Liver (tissue), 9 donors: ENCODE results near the gene FANCE. TPM values are rescaled to one million over a fixed set of nuclear protein-coding genes. Genes with fewer than 3 reads are reported as not detected.

Experiments
- DNase-seq: peaks from one replicate; pipeline ENCODE4 v3.0.0-alpha.2; 2017; ENCODE audit warnings: low spot score
- H3K27ac ChIP-seq, 2 donors: one replicate each; pipeline ENCODE4 v1.7.0; 2013; ENCODE audit warnings: inconsistent platforms in 2 of 2, low read length in 2 of 2, control low read depth in 1 of 2, low read depth in 1 of 2, mild to moderate bottlenecking in 1 of 2
- H3K27me3 ChIP-seq, 4 donors: one replicate each; pipeline versions ENCODE4 v1.6.1 to v1.7.0; 2013; ENCODE audit warnings: low read length in 3 of 4, inconsistent platforms in 1 of 4, mild to moderate bottlenecking in 1 of 4, moderate library complexity in 1 of 4; ENCODE audit not compliant: control insufficient read depth in 4 of 4, insufficient read depth in 4 of 4
- H3K36me3 ChIP-seq, 4 donors: one replicate each; pipeline versions ENCODE4 v1.6.1 to v1.7.0; 2013; ENCODE audit warnings: low read length in 3 of 4, mild to moderate bottlenecking in 3 of 4, low read depth in 1 of 4, moderate library complexity in 1 of 4; ENCODE audit not compliant: control insufficient read depth in 4 of 4, insufficient read depth in 3 of 4
- H3K4me1 ChIP-seq, 4 donors: one replicate each; pipeline versions ENCODE4 v1.6.1 to v1.7.0; 2013; ENCODE audit warnings: low read length in 3 of 4, mild to moderate bottlenecking in 3 of 4, moderate library complexity in 1 of 4; ENCODE audit not compliant: control insufficient read depth in 4 of 4, insufficient read depth in 4 of 4
- H3K4me3 ChIP-seq, 3 donors: one replicate each; pipeline versions ENCODE4 v1.6.1 to v1.7.0; 2013; ENCODE audit warnings: low read length in 3 of 3, control low read depth in 1 of 3, low read depth in 1 of 3, mild to moderate bottlenecking in 1 of 3
- H3K9ac ChIP-seq, 2 donors: one replicate each; pipeline ENCODE4 v1.7.0; 2013; ENCODE audit warnings: low read length in 2 of 2, mild to moderate bottlenecking in 2 of 2, moderate library complexity in 2 of 2, control low read depth in 1 of 2, low read depth in 1 of 2
- H3K9me3 ChIP-seq, 4 donors: one replicate each; pipeline versions ENCODE4 v1.6.1 to v1.7.0; 2013; ENCODE audit warnings: low read length in 3 of 4; ENCODE audit not compliant: control insufficient read depth in 4 of 4
- ATF3 ChIP-seq: IDR thresholded peaks from 2 replicates; pipeline ENCODE4 v1.6.1; 2016; ENCODE audit warnings: antibody characterized with exemption
- CTCF ChIP-seq: fragments of 150-350 bp; IDR thresholded peaks from 2 replicates; pipeline ENCODE4 v1.5.1; 2017; ENCODE audit warnings: improper control_type of control experiment, low read depth, low read length; ENCODE audit not compliant: missing input control
- EGR1 ChIP-seq, 2 donors: IDR thresholded peaks; 2 replicates each; pipeline ENCODE4 v1.6.1; 2016 to 2018; ENCODE audit warnings: antibody characterized with exemption in 2 of 2, low read depth in 2 of 2
- FOXA2 ChIP-seq: IDR thresholded peaks from 2 replicates; pipeline ENCODE4 v1.6.1; 2016; ENCODE audit warnings: antibody characterized with exemption
- GABPA ChIP-seq, 2 donors: IDR thresholded peaks in 1 of 2; conservative IDR thresholded peaks in 1 of 2; 2 replicates each; pipeline ENCODE4 v1.6.1; 2016; ENCODE audit warnings: antibody characterized with exemption in 2 of 2, mild to moderate bottlenecking in 1 of 2, moderate library complexity in 1 of 2
- HNF4A ChIP-seq, 2 donors: conservative IDR thresholded peaks; 2 replicates each; pipeline ENCODE4 v1.6.1; 2016; ENCODE audit warnings: antibody characterized with exemption in 2 of 2, mild to moderate bottlenecking in 2 of 2
- HNF4G ChIP-seq: IDR thresholded peaks from 2 replicates; pipeline ENCODE4 v1.6.1; 2016; ENCODE audit warnings: antibody characterized with exemption
- JUND ChIP-seq, 2 donors: IDR thresholded peaks; 2 replicates each; pipeline ENCODE4 v1.6.1; 2016; ENCODE audit warnings: antibody characterized with exemption in 2 of 2
- MAX ChIP-seq: IDR thresholded peaks from 2 replicates; pipeline ENCODE4 v1.6.1; 2016; ENCODE audit warnings: antibody characterized with exemption
- NR2F2 ChIP-seq: IDR thresholded peaks from 2 replicates; pipeline ENCODE4 v1.6.1; 2016; ENCODE audit warnings: antibody characterized with exemption
- RAD21 ChIP-seq, 2 donors: IDR thresholded peaks; 2 replicates each; pipeline ENCODE4 v1.6.1; 2016; ENCODE audit warnings: antibody characterized with exemption in 2 of 2, mild to moderate bottlenecking in 2 of 2
- REST ChIP-seq: IDR thresholded peaks from 2 replicates; pipeline ENCODE4 v1.6.1; 2016; ENCODE audit warnings: antibody characterized with exemption, mild to moderate bottlenecking
- RXRA ChIP-seq, 2 donors: IDR thresholded peaks; 2 replicates each; pipeline ENCODE4 v1.6.1; 2017 to 2018; ENCODE audit warnings: antibody characterized with exemption in 2 of 2, mild to moderate bottlenecking in 1 of 2
- SP1 ChIP-seq: IDR thresholded peaks from 2 replicates; pipeline ENCODE4 v1.6.1; 2018; ENCODE audit warnings: antibody characterized with exemption, mild to moderate bottlenecking
- TAF1 ChIP-seq: conservative IDR thresholded peaks from 2 replicates; pipeline ENCODE4 v1.6.1; 2016; ENCODE audit warnings: antibody characterized with exemption, mild to moderate bottlenecking
- YY1 ChIP-seq: IDR thresholded peaks from 2 replicates; pipeline ENCODE4 v1.6.1; 2016; ENCODE audit warnings: antibody characterized with exemption, mild to moderate bottlenecking
- WGBS: extraction: QIAGEN DNeasy Blood & Tissue Kit; methylation state at CpG from one replicate; pipeline ENCODE4 v1.1.7; 2013; 5-methylcytosine and 5-hydroxymethylcytosine counted together
- polyA plus RNA-seq, 2 donors: library from polyadenylated mRNA; stranded (reverse) in 1 of 2; unstranded in 1 of 2; fragments of 200-250 nt in 1 of 2; fragments of >200 nt in 1 of 2; fragmentation: Nextera tagmentation in 1 of 2; extraction: Ambion mirVana in 1 of 2; gene quantifications; one replicate each; pipeline versions ENCODE4 v1.2.1 to v1.2.3, GENCODE V29; 2013 to 2015
- total RNA-seq, 2 donors: library from RNA; depleted of rRNA; stranded (reverse); fragments of >200 nt; gene quantifications; one replicate each; pipeline ENCODE4 v1.2.3, GENCODE V29; 2014
- donor health status: healthy.
- donor health status: healthy.
- donor health status: healthy.
- donor health status: healthy.
- donor health status: healthy.

The FANCE gene
- total and polyA plus RNA-seq, 4 donors, result 0.11 to 4.2 (median 0.79) TPM

- H3K36me3 ChIP-seq, result no peaks in the 10 kb centered on the region
- H3K9me3 ChIP-seq, result no peaks in the 10 kb centered on the region
- no peaks in the 10 kb centered on the region for H3K27me3 ChIP-seq
- 13% methylated on average over 77 of the region's 77 CpGs for WGBS
- H3K9ac ChIP-seq, result peak overlapping the region in 1 of 2 donors; percentile 68
- TF ChIP-seq RXRA (IDR thresholded peaks at IDR 0.05) (no peak), SP1 (peak; percentile 18), FOXA2 (no peak), CTCF (no peak), GABPA (IDR thresholded peaks at IDR 0.05 in 1 of 2, conservative IDR thresholded peaks at IDR 0.05 in 1 of 2) (no peak), EGR1 (IDR thresholded peaks at IDR 0.05; ENCODE audit: low read depth in 2 of 2) (no peak), JUND (IDR thresholded peaks at IDR 0.05) (no peak), RAD21 (IDR thresholded peaks at IDR 0.05) (no peak), HNF4G (no peak), NR2F2 (peak; percentile 66), ATF3 (no peak)
- DNase-seq, result no peak
- H3K4me1 ChIP-seq, result peaks cover 9 to 25% (median 17%) of the 10 kb centered on the region in 4 donors
- H3K4me3 ChIP-seq, result peak overlapping the region in 2 of 3 donors; percentile 38 to 88
- H3K27ac ChIP-seq, result peak overlapping the region; percentile 22 to 68
These were observed 45.7 kb downstream of the FANCE start for GRCh38 chr6:35497571-35498421.

- H3K4me1 ChIP-seq, result peaks cover 9 to 24% (median 17%) of the 10 kb centered on the region in 4 donors
- no peak overlapping the region for H3K9ac ChIP-seq
- H3K27ac ChIP-seq, result peak overlapping the region; percentile 22 to 68
- no peaks in the 10 kb centered on the region for H3K9me3 ChIP-seq
- 55% methylated on average over 14 of the region's 14 CpGs for WGBS
- H3K27me3 ChIP-seq, result no peaks in the 10 kb centered on the region
- no peak for DNase-seq
- peak overlapping the region in 1 of 3 donors; percentile 88 for H3K4me3 ChIP-seq
- no peaks in the 10 kb centered on the region for H3K36me3 ChIP-seq
- TF ChIP-seq ATF3 (no peak), FOXA2 (no peak), TAF1 (no peak), RAD21 (IDR thresholded peaks at IDR 0.05) (no peak)
These were observed 46.4 kb downstream of the FANCE start for GRCh38 chr6:35498422-35499067.

- Histone ChIP-seq H3K4me3 (no peak overlapping the region), H3K9ac (no peak overlapping the region), H3K27me3 (no peaks in the 10 kb centered on the region), H3K4me1 (peaks cover 6 to 19% (median 12%) of the 10 kb centered on the region in 4 donors), H3K36me3 (no peaks in the 10 kb centered on the region), H3K27ac (no peak overlapping the region), H3K9me3 (no peaks in the 10 kb centered on the region)
- WGBS, result 90% methylated on average over 4 of the region's 4 CpGs
- no peak for DNase-seq
- TF ChIP-seq YY1, result no peak
- TF ChIP-seq NR2F2, result no peak
- no peak for TF ChIP-seq MAX
- no peak for TF ChIP-seq CTCF
- TF ChIP-seq JUND (IDR thresholded peaks at IDR 0.05), result no peak
- no peak for TF ChIP-seq ATF3
- no peak for TF ChIP-seq GABPA (IDR thresholded peaks at IDR 0.05 in 1 of 2, conservative IDR thresholded peaks at IDR 0.05 in 1 of 2)
- no peak for TF ChIP-seq REST
- no peak for TF ChIP-seq RAD21 (IDR thresholded peaks at IDR 0.05)
- TF ChIP-seq HNF4G, result no peak
- TF ChIP-seq TAF1, result no peak
- TF ChIP-seq HNF4A (conservative IDR thresholded peaks at IDR 0.05), result no peak
These were observed 47.2 kb downstream of the FANCE start for GRCh38 chr6:35499372-35499771.
